Mucosa of rectum (tissue), 2 donors: Measurements from ENCODE around the gene NME1.
"Not testable (repeated sequence)": the region's sequence is repeated elsewhere in the genome, so short reads cannot be mapped to it uniquely, and the experiment has no call there.

ENCODE experiments used
- H3K27ac ChIP-seq, 2 donors: one replicate each; pipeline ENCODE4 v1.7.0; 2013; ENCODE audit warnings: inconsistent platforms in 2 of 2, low read depth in 2 of 2, low read length in 2 of 2
- H3K27me3 ChIP-seq, 2 donors: one replicate each; pipeline ENCODE4 v1.7.0; 2013; ENCODE audit warnings: low read length in 2 of 2; ENCODE audit not compliant: control insufficient read depth in 2 of 2, insufficient read depth in 2 of 2
- H3K36me3 ChIP-seq, 2 donors: one replicate each; pipeline ENCODE4 v1.7.0; 2013; ENCODE audit warnings: low read length in 2 of 2; ENCODE audit not compliant: control insufficient read depth in 2 of 2, insufficient read depth in 2 of 2
- H3K4me1 ChIP-seq, 2 donors: one replicate each; pipeline ENCODE4 v1.7.0; 2013; ENCODE audit warnings: low read length in 2 of 2, mild to moderate bottlenecking in 1 of 2; ENCODE audit not compliant: control insufficient read depth in 2 of 2, insufficient read depth in 2 of 2
- H3K4me3 ChIP-seq, 2 donors: one replicate each; pipeline ENCODE4 v1.7.0; 2013; ENCODE audit warnings: low read length in 2 of 2
- H3K9ac ChIP-seq, 2 donors: one replicate each; pipeline ENCODE4 v1.7.0; 2013; ENCODE audit warnings: low read length in 2 of 2, low read depth in 1 of 2, mild to moderate bottlenecking in 1 of 2
- H3K9me3 ChIP-seq, 2 donors: one replicate each; pipeline ENCODE4 v1.7.0; 2013; ENCODE audit warnings: low read length in 2 of 2; ENCODE audit not compliant: control insufficient read depth in 2 of 2
- donor health status: healthy.
- donor health status: Normal muscosa, but diverticular disease.

Gene NME1

GRCh38 chr17:51166198-51166986 lies 13.0 kb downstream of the NME1 start, which contains the start of gene NME2:
Gene NME2, plus strand, starts transcription at chr17:51166411. Its CDS starts 420 bp downstream, at chr17:51166831.
- H3K27me3 ChIP-seq: no peaks in the 10 kb centered on the region
- H3K4me3 ChIP-seq: peak within 1 kb of the TSS; percentile 89 to 90
- peaks cover 15 to 18% of the 10 kb centered on the region in 2 donors for H3K4me1 ChIP-seq
- peaks cover 13 to 26% of the 10 kb centered on the region in 2 donors for H3K36me3 ChIP-seq
- H3K9me3 ChIP-seq: no peaks in the 10 kb centered on the region
- H3K27ac ChIP-seq: peak within 1 kb of the TSS; percentile 91 to 96
- H3K9ac ChIP-seq: peak within 1 kb of the TSS; percentile 92 to 97

GRCh38 chr17:51166987-51167931 lies 13.9 kb downstream of the NME1 start:
- H3K9me3 ChIP-seq: no peaks in the 10 kb centered on the region
- H3K4me3 ChIP-seq: peak overlapping the region; percentile 89 to 90
- H3K27me3 ChIP-seq: no peaks in the 10 kb centered on the region
- peak overlapping the region; percentile 91 to 96 for H3K27ac ChIP-seq
- peak overlapping the region; percentile 75 to 97 for H3K9ac ChIP-seq
- H3K36me3 ChIP-seq: peaks cover 7 to 18% of the 10 kb centered on the region in 2 donors
- peaks cover 15 to 18% of the 10 kb centered on the region in 2 donors for H3K4me1 ChIP-seq

GRCh38 chr17:51169340-51169739 lies 16.0 kb downstream of the NME1 start:
- H3K4me1 ChIP-seq: peaks cover 15 to 18% of the 10 kb centered on the region in 2 donors
- H3K4me3 ChIP-seq: no peak overlapping the region
- H3K9me3 ChIP-seq: no peaks in the 10 kb centered on the region
- no peak overlapping the region for H3K9ac ChIP-seq
- no peak overlapping the region for H3K27ac ChIP-seq
- H3K27me3 ChIP-seq: no peaks in the 10 kb centered on the region
- peaks cover 7 to 17% of the 10 kb centered on the region in 2 donors for H3K36me3 ChIP-seq

GRCh38 chr17:51170736-51171135 lies 17.4 kb downstream of the NME1 start:
- Histone ChIP-seq H3K9me3 (no peaks in the 10 kb centered on the region), H3K27ac (no peak overlapping the region), H3K4me1 (peaks cover 8 to 13% of the 10 kb centered on the region in 2 donors), H3K4me3 (no peak overlapping the region), H3K27me3 (no peaks in the 10 kb centered on the region), H3K9ac (no peak overlapping the region), H3K36me3 (peaks cover 7 to 17% of the 10 kb centered on the region in 2 donors)

GRCh38 chr17:51172030-51172429 lies 18.7 kb downstream of the NME1 start:
- not testable (repeated sequence) for H3K27me3 ChIP-seq, H3K9me3 ChIP-seq, H3K27ac ChIP-seq, H3K9ac ChIP-seq, H3K4me3 ChIP-seq
- peaks cover 7 to 17% of the 10 kb centered on the region in 2 donors for H3K36me3 ChIP-seq
- H3K4me1 ChIP-seq: peaks cover 5 to 12% of the 10 kb centered on the region in 2 donors

- Histone ChIP-seq H3K9me3 (no peaks in the 10 kb centered on the region), H3K4me1 (no peaks in the 10 kb centered on the region), H3K27ac (no peak overlapping the region), H3K36me3 (peaks cover 13 to 21% of the 10 kb centered on the region in 2 donors), H3K9ac (no peak overlapping the region), H3K27me3 (no peaks in the 10 kb centered on the region), H3K4me3 (no peak overlapping the region)
These were observed 27.1 kb downstream of the NME1 start for GRCh38 chr17:51180486-51180885.

- Histone ChIP-seq H3K36me3 (peaks cover 22 to 29% of the 10 kb centered on the region in 2 donors), H3K9ac (no peak overlapping the region)
These were observed 30.8 kb downstream of the NME1 start for GRCh38 chr17:51184124-51184523.

GRCh38 chr17:51185763-51186332 lies 32.5 kb downstream of the NME1 start:
- no peak overlapping the region for H3K9ac ChIP-seq
- no peak overlapping the region for H3K4me3 ChIP-seq
- H3K4me1 ChIP-seq: no peaks in the 10 kb centered on the region
- H3K27me3 ChIP-seq: no peaks in the 10 kb centered on the region
- H3K27ac ChIP-seq: no peak overlapping the region
- H3K9me3 ChIP-seq: no peaks in the 10 kb centered on the region
- peaks cover 26 to 30% of the 10 kb centered on the region in 2 donors for H3K36me3 ChIP-seq

More at GRCh38 chr17:51184124-51184523, 30.8 kb downstream of the NME1 start:
- Histone ChIP-seq H3K9me3 (no peaks in the 10 kb centered on the region), H3K4me1 (no peaks in the 10 kb centered on the region), H3K4me3 (no peak overlapping the region), H3K27ac (no peak overlapping the region), H3K27me3 (no peaks in the 10 kb centered on the region)

- Histone ChIP-seq H3K27ac (no peak overlapping the region), H3K36me3 (peaks cover 36 to 42% of the 10 kb centered on the region in 2 donors), H3K27me3 (no peaks in the 10 kb centered on the region)
These were observed 35.0 kb downstream of the NME1 start for GRCh38 chr17:51188271-51188833.

More at GRCh38 chr17:51188271-51188833, 35.0 kb downstream of the NME1 start:
- no peak overlapping the region for H3K4me3 ChIP-seq
- H3K9me3 ChIP-seq: no peaks in the 10 kb centered on the region
- no peak overlapping the region for H3K9ac ChIP-seq
- no peaks in the 10 kb centered on the region for H3K4me1 ChIP-seq
